Effector memory CD4-positive, alpha-beta T cell (primary cell): ENCODE results near the gene BAIAP2.

Experiments
- DNase-seq, 3 donors: peaks; one replicate each; pipeline ENCODE4 v3.0.0-alpha.2; 2020
- H3K27ac ChIP-seq: 2 replicates; pipeline ENCODE4 v1.7.0; 2013; ENCODE audit warnings: mild to moderate bottlenecking, low read length, moderate library complexity; ENCODE audit not compliant: insufficient read depth, poor library complexity, severe bottlenecking
- H3K27me3 ChIP-seq: replicated peaks from 2 replicates; pipeline ENCODE4 v1.7.0; 2013; ENCODE audit warnings: mild to moderate bottlenecking, low read length; ENCODE audit not compliant: insufficient read depth, control insufficient read depth, poor library complexity, severe bottlenecking
- H3K36me3 ChIP-seq: 2 replicates; pipeline ENCODE4 v1.7.0; 2013; ENCODE audit warnings: mild to moderate bottlenecking, low read length, moderate library complexity; ENCODE audit not compliant: control insufficient read depth, insufficient read depth
- H3K4me1 ChIP-seq: 2 replicates; pipeline ENCODE4 v1.7.0; 2013; ENCODE audit warnings: low read length, mild to moderate bottlenecking; ENCODE audit not compliant: control insufficient read depth, insufficient read depth, poor library complexity, severe bottlenecking
- H3K4me3 ChIP-seq: 2 replicates; pipeline ENCODE4 v1.7.0; 2013; ENCODE audit warnings: low read length, low read depth, mild to moderate bottlenecking; ENCODE audit not compliant: insufficient read depth, poor library complexity, severe bottlenecking
- H3K9me3 ChIP-seq: 2 replicates; pipeline ENCODE4 v1.7.0; 2013; ENCODE audit warnings: mild to moderate bottlenecking, low read length, moderate library complexity; ENCODE audit not compliant: control insufficient read depth

BAIAP2 gene

DNA sequence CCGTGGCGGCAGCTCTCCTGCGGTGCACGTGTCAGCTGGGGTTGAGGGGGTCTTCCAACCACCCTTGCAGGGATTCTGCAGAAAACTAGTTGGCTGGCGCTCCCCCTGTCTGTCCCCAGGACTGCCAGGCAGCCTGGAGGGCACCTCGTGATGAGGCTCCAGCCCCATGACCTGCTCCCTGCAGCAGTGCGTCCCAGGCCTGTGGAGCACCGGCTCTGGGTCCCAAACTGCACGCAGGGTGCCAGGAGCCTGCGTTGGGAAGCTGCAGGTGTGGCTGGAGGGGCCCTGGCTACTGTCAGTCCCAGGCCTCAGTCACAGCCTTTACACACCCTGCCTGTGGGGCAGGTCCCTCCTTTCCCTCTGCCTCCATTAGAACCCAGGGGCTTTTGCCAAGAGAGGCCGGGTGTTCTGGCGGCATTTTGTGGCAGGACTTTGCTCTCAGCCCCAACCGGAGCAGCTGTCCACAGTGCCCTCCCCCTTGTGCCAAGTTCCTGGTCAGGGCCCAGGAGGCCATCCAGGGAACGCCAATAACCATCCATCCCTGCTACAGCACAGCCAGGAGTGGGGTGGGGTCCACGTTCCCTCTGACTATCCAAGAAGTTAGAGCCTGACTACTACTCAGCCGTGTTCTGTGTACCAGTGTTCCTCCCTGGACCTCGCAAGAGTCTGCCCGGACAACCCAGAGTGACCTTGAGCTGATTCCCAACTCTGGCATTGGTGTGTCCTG is 34.2 kb upstream of the BAIAP2 start:
- Histone ChIP-seq H3K4me3 (no peak overlapping the region), H3K9me3 (no peaks in the 10 kb centered on the region), H3K4me1 (peaks cover 11% of the 10 kb centered on the region), H3K27ac (no peak overlapping the region), H3K27me3 (no peaks in the 10 kb centered on the region), H3K36me3 (peaks cover 43% of the 10 kb centered on the region)
- no peak for DNase-seq

DNA sequence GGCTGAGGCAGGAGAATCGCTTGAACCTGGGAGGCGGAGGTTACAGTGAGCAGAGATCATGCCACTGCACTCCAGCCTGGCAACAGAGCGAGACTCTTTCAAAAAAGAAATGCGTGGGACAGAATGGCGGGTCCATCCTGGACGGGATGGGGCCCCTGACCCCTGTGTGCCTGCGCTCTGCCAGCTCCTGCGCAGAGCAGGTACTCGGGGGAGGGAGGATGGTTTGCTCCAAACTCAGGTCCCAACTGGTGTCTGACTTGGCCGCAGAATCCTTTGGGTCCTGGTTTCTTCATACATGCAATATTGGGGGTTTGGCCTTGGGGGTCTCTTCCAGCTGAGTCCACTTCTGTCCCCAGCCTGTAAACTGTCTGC is 33.0 kb upstream of the BAIAP2 start:
- Histone ChIP-seq H3K36me3 (peaks cover 32% of the 10 kb centered on the region), H3K4me3 (no peak overlapping the region), H3K27ac (no peak overlapping the region), H3K9me3 (no peaks in the 10 kb centered on the region), H3K4me1 (peaks cover 11% of the 10 kb centered on the region), H3K27me3 (no peaks in the 10 kb centered on the region)
- DNase-seq = no peak

DNA sequence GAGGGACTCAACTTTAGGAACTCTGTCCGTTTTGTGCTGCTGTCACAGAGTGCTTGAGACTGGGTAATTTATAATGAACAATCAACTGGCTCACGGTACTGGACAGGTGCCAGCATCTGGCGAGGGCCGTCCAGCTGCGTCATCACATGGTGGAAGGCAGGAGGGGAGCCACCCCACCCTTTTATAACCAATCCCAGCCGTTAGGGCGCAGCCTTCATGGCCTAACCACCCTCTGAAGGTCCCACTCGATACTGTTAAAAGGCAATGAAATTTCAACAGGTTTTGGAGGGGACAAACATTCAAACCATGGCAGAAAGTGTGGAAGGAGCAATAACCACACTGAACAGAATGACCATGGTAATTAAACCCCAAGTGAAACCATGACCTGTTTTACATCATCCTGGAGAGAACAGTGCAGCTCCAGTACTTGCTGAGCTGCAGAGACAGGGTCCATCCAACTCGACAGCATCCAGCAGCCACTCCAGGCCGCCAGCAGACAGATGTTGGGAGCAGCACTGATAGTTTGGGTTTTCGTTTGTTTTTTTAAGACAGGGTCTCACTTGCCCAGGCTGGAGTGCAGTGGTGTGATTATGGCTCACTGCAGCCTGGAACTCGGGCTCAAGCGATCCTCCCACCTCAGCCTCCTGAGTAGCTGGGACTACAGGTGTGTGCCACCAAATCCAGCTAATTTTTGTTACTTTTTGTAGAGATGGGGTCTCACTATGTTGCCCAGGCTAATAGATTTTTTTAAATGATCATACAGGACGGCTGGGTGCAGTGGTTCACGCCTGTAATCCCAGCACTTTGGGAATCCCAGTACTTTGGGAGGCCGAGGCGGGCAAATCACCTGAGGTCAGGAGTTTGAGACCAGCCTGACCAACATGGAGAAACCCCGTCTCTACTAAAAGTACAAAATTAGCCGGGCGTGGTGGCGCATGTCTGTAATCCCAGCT is 32.3 kb upstream of the BAIAP2 start:
- no peaks in the 10 kb centered on the region for H3K27me3 ChIP-seq

DNA sequence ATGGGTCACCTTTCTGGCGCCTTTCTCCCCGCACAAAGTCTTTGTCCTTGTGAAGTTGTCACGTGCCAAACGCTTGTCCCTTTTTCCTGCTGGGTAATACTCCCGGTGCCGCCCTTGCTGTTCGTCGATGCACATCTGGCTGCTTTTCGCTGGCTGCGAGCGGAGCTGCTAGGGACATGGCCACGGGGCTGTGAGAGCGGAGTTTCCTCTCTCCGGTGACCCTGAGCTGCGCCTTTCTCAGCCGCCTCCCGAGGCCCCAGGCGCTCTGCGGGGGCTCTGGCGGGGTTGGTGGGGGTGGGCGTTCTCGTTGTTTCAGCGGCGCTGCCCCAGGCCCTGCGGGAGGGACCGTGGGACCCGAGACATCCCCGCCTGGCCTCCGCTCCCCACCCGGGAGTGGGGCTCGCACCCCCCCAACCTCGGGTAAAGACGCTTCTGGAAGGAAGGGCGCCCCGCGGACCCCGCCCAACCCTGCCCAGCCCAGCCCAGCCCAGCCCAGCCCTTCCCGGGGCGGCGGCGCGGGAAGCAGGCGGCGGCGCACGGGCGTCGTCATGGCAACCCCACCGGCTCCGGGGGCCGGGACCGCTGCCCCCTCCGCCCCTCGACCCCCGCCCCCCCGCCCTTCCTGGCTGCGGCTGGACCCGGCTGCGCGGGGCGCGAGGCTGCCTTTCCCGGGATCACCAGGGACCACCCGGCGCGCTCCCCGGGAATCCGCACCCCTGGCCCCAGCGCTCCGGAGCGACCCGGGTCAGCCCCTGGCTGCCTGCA is 31.1 kb upstream of the BAIAP2 start:
- Histone ChIP-seq H3K4me1 (peaks cover 11% of the 10 kb centered on the region), H3K9me3 (no peaks in the 10 kb centered on the region), H3K27ac (no peak overlapping the region), H3K4me3 (peak overlapping the region; percentile 39), H3K27me3 (no peaks in the 10 kb centered on the region), H3K36me3 (peaks cover 13% of the 10 kb centered on the region)
- DNase-seq = no peak

More for the DNA sequence above, 32.3 kb upstream of the BAIAP2 start:
- DNase-seq = no peak
- peaks cover 11% of the 10 kb centered on the region for H3K4me1 ChIP-seq
- H3K36me3 ChIP-seq = peaks cover 25% of the 10 kb centered on the region
- H3K27ac ChIP-seq = no peak overlapping the region
- no peaks in the 10 kb centered on the region for H3K9me3 ChIP-seq
- no peak overlapping the region for H3K4me3 ChIP-seq

DNA sequence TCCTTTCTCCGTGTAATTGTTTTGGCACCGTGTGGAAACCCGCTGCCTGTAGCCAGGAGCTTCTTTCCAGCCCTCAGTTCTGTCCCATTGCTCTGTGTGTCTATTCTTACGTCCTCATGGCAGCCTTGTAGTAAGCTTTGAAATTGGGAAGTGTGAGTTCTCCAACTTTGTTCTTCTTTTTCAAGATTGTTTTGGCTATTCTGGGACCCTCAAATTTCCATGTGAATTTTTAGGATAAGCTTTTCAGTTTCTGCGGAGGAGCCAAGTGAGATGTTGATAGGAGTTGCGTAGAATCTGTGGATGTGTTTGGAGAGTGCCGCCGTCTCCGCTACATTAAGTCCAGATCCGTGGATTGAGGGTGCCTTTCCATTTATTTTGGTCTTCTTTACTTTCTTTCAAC is 28.1 kb upstream of the BAIAP2 start:
- no peak overlapping the region for H3K4me3 ChIP-seq
- no peak overlapping the region for H3K27ac ChIP-seq
- no peaks in the 10 kb centered on the region for H3K36me3 ChIP-seq
- no peaks in the 10 kb centered on the region for H3K27me3 ChIP-seq
- H3K4me1 ChIP-seq = peaks cover 11% of the 10 kb centered on the region
- no peak for DNase-seq
- peaks cover 7% of the 10 kb centered on the region for H3K9me3 ChIP-seq

DNA sequence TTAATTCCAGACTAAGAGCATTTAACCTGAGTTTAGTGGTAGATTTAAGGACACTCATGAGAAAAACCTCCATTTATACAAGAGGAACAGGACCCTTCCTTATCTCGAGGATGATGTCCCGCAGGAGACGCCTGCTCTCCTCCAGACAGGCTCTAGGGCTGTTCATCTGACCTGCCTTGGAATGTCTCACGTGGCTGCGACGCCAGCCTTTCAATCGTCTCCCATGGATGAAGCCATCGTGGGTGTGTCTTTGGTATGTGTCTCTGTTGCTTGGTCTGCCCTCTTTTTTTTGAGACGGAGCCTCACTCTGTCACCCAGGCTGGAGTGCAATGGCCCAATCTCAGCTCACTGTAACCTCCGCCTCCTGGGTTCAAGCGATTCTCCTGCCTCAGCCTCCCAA is 26.8 kb upstream of the BAIAP2 start:
- Histone ChIP-seq H3K4me3 (no peak overlapping the region), H3K9me3 (peaks cover 7% of the 10 kb centered on the region), H3K27ac (no peak overlapping the region), H3K27me3 (no peaks in the 10 kb centered on the region), H3K4me1 (peaks cover 11% of the 10 kb centered on the region), H3K36me3 (no peaks in the 10 kb centered on the region)
- DNase-seq = no peak

DNA sequence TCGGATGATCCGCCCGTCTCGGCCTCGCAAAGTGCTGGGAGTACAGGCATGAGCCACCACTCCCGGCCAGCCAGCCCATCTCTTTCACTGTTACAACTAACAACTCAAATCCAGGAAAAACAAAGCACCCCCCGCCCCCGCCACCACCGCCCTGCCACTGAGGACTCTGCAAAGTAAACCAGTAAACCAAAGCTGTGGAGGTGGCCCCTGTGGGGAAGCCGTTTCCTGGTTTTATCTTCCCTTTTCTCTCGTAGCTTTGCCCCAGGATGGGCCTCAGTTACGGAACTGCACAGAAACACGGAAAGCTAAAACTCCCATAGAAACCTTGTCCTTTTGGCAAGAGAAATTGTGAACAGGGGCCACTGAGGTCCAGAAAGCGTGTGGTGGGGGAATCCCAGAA is 25.8 kb upstream of the BAIAP2 start:
- Histone ChIP-seq H3K4me1 (peaks cover 5% of the 10 kb centered on the region), H3K27ac (no peak overlapping the region), H3K4me3 (no peak overlapping the region), H3K36me3 (no peaks in the 10 kb centered on the region), H3K9me3 (peaks cover 7% of the 10 kb centered on the region), H3K27me3 (no peaks in the 10 kb centered on the region)
- DNase-seq = no peak

DNA sequence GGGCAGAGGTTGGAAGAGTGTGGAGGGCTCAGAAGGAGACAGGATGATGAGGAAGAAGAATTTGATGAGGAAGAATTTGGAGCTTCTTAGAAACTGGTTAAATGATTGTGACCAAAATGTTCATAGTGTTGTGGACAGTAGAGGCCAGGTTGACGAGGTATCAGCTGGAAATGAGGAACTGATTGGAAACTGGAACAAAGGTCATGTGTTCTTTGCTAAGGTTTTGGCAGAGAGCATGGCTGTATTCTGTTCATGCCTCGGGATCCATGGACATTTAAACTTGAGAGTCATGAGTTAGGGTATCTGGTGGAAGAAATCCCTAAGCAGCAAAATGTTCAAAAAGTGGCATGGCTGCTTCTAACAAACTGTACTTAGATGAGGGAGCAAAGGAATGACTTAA is 24.0 kb upstream of the BAIAP2 start:
- Histone ChIP-seq H3K27ac (no peak overlapping the region), H3K36me3 (no peaks in the 10 kb centered on the region), H3K27me3 (no peaks in the 10 kb centered on the region), H3K4me3 (no peak overlapping the region), H3K4me1 (no peaks in the 10 kb centered on the region), H3K9me3 (peaks cover 7% of the 10 kb centered on the region)
- DNase-seq = no peak

DNA sequence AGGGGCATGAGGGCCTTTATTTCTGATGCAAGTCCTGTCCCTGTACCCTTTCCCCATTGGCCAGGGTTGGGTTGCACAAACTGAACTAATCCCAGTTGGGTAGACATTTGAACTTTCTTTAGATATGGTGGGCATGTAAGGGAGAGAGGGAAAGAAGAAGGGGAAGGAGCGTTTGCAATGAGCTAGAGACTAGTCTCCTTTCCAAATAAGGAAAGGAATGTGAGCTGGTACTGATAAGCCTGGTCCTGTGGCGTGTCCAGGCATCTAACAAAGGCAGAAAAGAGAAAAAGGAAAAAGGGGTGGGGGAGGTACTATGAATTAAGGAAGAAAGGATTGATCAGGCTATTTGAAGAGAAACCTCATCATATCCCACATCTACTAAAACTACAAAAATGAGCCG is 23.0 kb upstream of the BAIAP2 start:
- DNase-seq = no peak
- H3K27ac ChIP-seq = no peak overlapping the region
- H3K4me3 ChIP-seq = no peak overlapping the region
- no peaks in the 10 kb centered on the region for H3K36me3 ChIP-seq
- H3K27me3 ChIP-seq = no peaks in the 10 kb centered on the region
- H3K9me3 ChIP-seq = peaks cover 7% of the 10 kb centered on the region
- no peaks in the 10 kb centered on the region for H3K4me1 ChIP-seq
